GM12875 (cell line): ENCODE data around the gene KLF8.

Experiments
- H3K4me3 ChIP-seq: one replicate; pipeline ENCODE4 v1.5.1; 2011; ENCODE audit warnings: low read depth, low read length, control low read depth
- TF ChIP-seq, protein P1 (sequence below): IDR thresholded peaks from 2 replicates; pipeline ENCODE4 v1.5.1; 2011; ENCODE audit warnings: low read depth, mild to moderate bottlenecking, control low read depth, inconsistent platforms, low read length, moderate library complexity, borderline replicate concordance; ENCODE audit not compliant: insufficient read depth

KLF8 gene

DNA sequence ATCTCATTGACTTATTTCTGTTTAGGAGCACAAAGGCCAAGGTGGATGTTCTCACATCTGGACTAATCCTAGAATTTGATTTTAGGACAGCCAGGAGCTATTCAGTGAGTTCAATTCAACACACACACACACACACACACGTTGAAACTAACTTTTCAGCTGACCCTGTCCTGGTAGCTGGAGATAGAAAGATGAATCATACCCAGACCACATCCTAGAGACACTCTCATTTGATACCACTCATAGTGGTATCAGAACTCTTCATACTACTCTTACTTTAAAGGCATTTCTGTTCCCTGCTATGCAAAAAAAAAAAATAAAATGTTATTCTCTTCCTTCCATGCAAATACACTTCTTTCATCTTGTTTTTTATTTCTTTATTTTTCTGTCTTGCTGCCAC is 36.7 kb downstream of the KLF8 start:
- TF ChIP-seq, protein P1, sequence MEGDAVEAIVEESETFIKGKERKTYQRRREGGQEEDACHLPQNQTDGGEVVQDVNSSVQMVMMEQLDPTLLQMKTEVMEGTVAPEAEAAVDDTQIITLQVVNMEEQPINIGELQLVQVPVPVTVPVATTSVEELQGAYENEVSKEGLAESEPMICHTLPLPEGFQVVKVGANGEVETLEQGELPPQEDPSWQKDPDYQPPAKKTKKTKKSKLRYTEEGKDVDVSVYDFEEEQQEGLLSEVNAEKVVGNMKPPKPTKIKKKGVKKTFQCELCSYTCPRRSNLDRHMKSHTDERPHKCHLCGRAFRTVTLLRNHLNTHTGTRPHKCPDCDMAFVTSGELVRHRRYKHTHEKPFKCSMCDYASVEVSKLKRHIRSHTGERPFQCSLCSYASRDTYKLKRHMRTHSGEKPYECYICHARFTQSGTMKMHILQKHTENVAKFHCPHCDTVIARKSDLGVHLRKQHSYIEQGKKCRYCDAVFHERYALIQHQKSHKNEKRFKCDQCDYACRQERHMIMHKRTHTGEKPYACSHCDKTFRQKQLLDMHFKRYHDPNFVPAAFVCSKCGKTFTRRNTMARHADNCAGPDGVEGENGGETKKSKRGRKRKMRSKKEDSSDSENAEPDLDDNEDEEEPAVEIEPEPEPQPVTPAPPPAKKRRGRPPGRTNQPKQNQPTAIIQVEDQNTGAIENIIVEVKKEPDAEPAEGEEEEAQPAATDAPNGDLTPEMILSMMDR: no peak
- no peak overlapping the region for H3K4me3 ChIP-seq

DNA sequence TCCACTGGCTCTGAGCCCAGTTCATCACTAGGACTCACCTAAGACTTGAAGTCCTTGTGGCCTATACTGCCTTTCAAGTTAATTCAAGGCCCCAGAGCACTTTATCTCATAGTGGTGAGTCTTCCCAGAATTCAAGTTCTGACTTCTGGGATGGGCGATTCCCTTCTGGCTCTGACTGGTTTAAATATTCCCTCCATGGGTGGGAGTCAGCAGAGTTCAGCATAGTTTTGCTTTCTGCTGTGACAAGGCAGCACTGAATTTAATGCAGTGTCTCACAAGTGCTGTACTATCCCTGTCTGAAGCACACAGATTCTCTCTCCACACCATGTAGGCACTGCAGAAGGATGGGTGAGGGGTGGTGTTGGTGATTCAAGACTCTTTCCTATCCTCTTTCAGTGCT is 46.5 kb downstream of the KLF8 start:
- H3K4me3 ChIP-seq: no peak overlapping the region
- TF ChIP-seq, protein P1: no peak

DNA sequence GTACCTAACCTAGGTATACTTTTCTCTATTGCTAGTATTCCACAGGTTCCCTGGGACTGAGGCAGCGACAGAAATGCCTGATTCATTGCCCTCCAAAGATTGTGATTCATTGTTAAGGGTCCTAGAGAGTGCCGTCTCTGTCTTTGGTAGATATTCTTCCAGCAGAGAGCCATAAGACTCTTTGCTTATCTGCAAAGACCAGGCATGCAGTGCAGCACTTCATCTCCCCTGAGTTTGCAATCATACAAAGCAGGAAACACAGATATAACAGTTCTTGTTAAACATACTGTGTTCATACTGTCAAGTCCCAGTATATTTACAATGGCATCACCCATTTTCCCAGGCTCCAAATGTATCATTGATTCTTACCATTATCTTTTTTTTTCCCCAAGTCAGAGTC is 47.7 kb downstream of the KLF8 start:
- TF ChIP-seq, protein P1: no peak

DNA sequence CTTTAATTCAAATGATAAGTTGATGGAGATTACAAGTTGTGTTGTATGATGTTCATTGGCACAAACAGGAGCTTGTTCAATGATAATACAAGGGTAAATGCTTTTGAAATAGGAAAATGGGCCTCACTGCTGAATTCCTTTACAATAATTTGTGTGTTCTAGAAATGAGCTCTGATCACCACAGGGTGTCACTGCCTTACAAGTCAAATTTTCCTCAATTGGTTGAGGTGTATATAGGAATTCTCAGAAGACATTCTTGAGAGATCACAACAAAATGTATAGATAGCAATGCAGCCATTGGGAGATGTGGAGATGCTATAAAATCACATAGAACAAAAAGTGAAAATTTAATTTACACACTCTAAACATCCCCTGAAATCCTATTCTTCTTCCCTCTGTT is 49.6 kb downstream of the KLF8 start:
- TF ChIP-seq, protein P1: no peak
- no peak overlapping the region for H3K4me3 ChIP-seq

More for the DNA sequence above, 47.7 kb downstream of the KLF8 start:
- H3K4me3 ChIP-seq: no peak overlapping the region

DNA sequence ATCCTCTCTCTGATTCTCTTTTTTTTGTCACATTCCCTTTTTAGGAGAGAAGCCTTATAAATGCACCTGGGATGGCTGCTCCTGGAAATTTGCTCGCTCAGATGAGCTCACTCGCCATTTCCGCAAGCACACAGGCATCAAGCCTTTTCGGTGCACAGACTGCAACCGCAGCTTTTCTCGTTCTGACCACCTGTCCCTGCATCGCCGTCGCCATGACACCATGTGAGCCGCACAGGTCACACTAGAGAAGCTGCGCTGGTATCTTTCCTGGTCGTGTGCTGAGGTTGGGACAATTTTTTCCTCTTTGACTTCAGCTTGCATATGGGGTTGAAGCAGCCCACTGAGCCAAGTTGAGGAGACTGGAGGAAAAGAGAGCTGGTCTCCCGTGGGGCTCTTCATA is 52.1 kb downstream of the KLF8 start:
- TF ChIP-seq, protein P1: no peak

DNA sequence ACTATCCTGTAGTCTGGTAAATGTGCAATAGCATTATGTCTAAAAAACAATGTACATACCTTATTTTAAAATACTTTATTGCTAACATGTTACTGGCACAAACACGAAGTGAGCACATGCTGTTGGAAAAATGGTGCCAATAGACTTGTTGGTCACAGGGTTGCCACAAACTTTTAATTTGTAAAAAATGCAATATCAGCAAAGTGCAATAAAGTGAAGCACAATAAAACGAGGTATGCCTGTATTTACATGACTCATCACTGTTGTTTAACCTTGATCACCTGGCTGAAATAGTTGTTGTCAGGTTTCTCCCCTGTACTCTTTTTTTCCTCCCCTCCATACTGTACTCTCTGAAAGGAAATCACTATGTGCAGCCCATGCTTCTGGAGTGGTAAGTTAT is 56.5 kb downstream of the KLF8 start:
- H3K4me3 ChIP-seq: no peak overlapping the region
- TF ChIP-seq, protein P1: no peak

More for the DNA sequence above, 52.1 kb downstream of the KLF8 start:
- H3K4me3 ChIP-seq: no peak overlapping the region

DNA sequence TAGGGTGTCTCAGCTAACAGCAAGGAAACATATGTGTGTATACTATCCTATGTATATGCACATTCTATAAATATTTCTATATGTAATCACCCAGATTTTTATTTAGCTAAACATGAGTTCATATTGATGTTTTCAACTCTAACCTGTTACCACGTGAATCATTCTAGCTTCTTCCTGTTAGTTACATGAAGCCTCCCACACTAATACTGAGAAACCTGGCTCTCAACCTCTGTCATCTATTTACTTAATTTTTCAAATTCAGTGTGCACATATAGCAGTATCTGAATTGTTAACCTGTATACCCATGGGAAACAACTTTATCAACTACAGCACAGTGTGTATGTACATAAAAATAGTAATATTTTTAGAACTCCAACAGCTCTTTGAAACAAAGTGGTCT is 57.3 kb downstream of the KLF8 start:
- TF ChIP-seq, protein P1: no peak
- H3K4me3 ChIP-seq: no peak overlapping the region
